Activated naive CD4-positive, alpha-beta T cell (primary cell): ENCODE results near the gene RASGRF1.

Experiments
- DNase-seq, 4 experiments: peaks; one replicate each; lab custom pipeline; 2025; lab: John Stamatoyannopoulos, UW

RASGRF1 gene

GRCh38 chr15:79067969-79068368 lies 22.6 kb downstream of the RASGRF1 start:
- no peak for DNase-seq

GRCh38 chr15:79067072-79067833 lies 23.3 kb downstream of the RASGRF1 start:
- no peak for DNase-seq

GRCh38 chr15:79066391-79067071 lies 24.0 kb downstream of the RASGRF1 start:
- DNase-seq: no peak

GRCh38 chr15:79065706-79066376 lies 24.7 kb downstream of the RASGRF1 start:
- DNase-seq: no peak

- no peak for DNase-seq
These were observed 25.2 kb downstream of the RASGRF1 start for GRCh38 chr15:79065361-79065705.

- no peak for DNase-seq
These were observed 26.1 kb downstream of the RASGRF1 start for GRCh38 chr15:79064496-79064895.

GRCh38 chr15:79060175-79060574 lies 30.4 kb downstream of the RASGRF1 start:
- no peak for DNase-seq

- DNase-seq: no peak
These were observed 31.5 kb downstream of the RASGRF1 start for GRCh38 chr15:79059081-79059572.

- DNase-seq: no peak
These were observed 32.2 kb downstream of the RASGRF1 start for GRCh38 chr15:79058260-79058850.

- no peak for DNase-seq
These were observed 33.5 kb downstream of the RASGRF1 start for GRCh38 chr15:79057050-79057449.

- DNase-seq: no peak
These were observed 36.2 kb downstream of the RASGRF1 start for GRCh38 chr15:79054350-79054749.

GRCh38 chr15:79053894-79054293 lies 36.7 kb downstream of the RASGRF1 start:
- no peak for DNase-seq

GRCh38 chr15:79051941-79052731 lies 38.4 kb downstream of the RASGRF1 start:
- no peak for DNase-seq

GRCh38 chr15:79051029-79051428 lies 39.6 kb downstream of the RASGRF1 start:
- DNase-seq: no peak

GRCh38 chr15:79050341-79050740 lies 40.2 kb downstream of the RASGRF1 start:
- DNase-seq: no peak

GRCh38 chr15:79049416-79049815 lies 41.2 kb downstream of the RASGRF1 start:
- no peak for DNase-seq

- no peak for DNase-seq
These were observed 42.7 kb downstream of the RASGRF1 start for GRCh38 chr15:79047676-79048439.

- no peak for DNase-seq
These were observed 43.7 kb downstream of the RASGRF1 start for GRCh38 chr15:79046691-79047404.

GRCh38 chr15:79045041-79045440 lies 45.5 kb downstream of the RASGRF1 start:
- DNase-seq: no peak

GRCh38 chr15:79042213-79042928 lies 48.2 kb downstream of the RASGRF1 start:
- DNase-seq: no peak
